Measurements from ENCODE around the gene FUT7. TPM values are rescaled to one million over a fixed set of nuclear protein-coding genes. Genes with fewer than 3 reads are reported as not detected.

Gene FUT7
- total and polyA plus RNA-seq, 2 of the 13 experiments (the other 11 are each of a cell fraction or from before 2014, with no cell fraction given), result 0.05 TPM; not detected in 1

- TF ChIP-seq, protein P1, sequence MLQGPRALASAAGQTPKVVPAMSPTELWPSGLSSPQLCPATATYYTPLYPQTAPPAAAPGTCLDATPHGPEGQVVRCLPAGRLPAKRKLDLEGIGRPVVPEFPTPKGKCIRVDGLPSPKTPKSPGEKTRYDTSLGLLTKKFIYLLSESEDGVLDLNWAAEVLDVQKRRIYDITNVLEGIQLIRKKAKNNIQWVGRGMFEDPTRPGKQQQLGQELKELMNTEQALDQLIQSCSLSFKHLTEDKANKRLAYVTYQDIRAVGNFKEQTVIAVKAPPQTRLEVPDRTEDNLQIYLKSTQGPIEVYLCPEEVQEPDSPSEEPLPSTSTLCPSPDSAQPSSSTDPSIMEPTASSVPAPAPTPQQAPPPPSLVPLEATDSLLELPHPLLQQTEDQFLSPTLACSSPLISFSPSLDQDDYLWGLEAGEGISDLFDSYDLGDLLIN (CRISPR knock-in tag; IDR thresholded peaks at IDR 0.05; ENCODE audit: borderline replicate concordance), result no peak
- TF ChIP-seq ZNF644 (CRISPR knock-in tag; IDR thresholded peaks at IDR 0.05; ENCODE audit: low read depth) (no peak), ZNF776 (CRISPR knock-in tag; IDR thresholded peaks at IDR 0.05) (peak; percentile 58; the same call in 1 of the 2 replicates), EED (CRISPR knock-in tag; IDR thresholded peaks at IDR 0.05) (no peak), ISX (CRISPR knock-in tag; conservative IDR thresholded peaks at IDR 0.05) (no peak), ETV5 (CRISPR knock-in tag; IDR thresholded peaks at IDR 0.05; ENCODE audit: borderline replicate concordance) (0 out of 2 replicates have a peak, but pooled peaks have one; percentile 3), NR2F1 (CRISPR knock-in tag; IDR thresholded peaks at IDR 0.05) (peak; percentile 52 to 72; a peak in 2 of 4 replicates), ZNF136 (CRISPR knock-in tag; IDR thresholded peaks at IDR 0.05; ENCODE audit: low read depth) (no peak), ZNF251 (CRISPR knock-in tag; IDR thresholded peaks at IDR 0.05) (no peak), MBD4 (IDR thresholded peaks at IDR 0.05; ENCODE audit: borderline replicate concordance, low read length) (no peak), REST (IDR thresholded peaks at IDR 0.05; ENCODE audit: borderline replicate concordance in 1 of 2, low read depth in 1 of 2, low read length in 2 of 2) (no peak), CREB3 (CRISPR knock-in tag; IDR thresholded peaks at IDR 0.05) (no peak), ZKSCAN5 (CRISPR knock-in tag; IDR thresholded peaks at IDR 0.05) (no peak), ZNF549 (CRISPR knock-in tag; IDR thresholded peaks at IDR 0.05) (no peak), MTF1 (CRISPR knock-in tag; IDR thresholded peaks at IDR 0.05) (no peak), NCOA2 (CRISPR knock-in tag; IDR thresholded peaks at IDR 0.05) (no peak), ZNF276 (CRISPR knock-in tag; IDR thresholded peaks at IDR 0.05; ENCODE audit: low read depth) (no peak)
Measured at GRCh38 chr9:137029058-137029936, 2.6 kb downstream of the FUT7 start (continued).
